Trophoblast cell (in vitro differentiated cells and primary cell): ENCODE results near the gene GPR173.

Experiments used
- DNase-seq, 2 donors: peaks; one replicate each; pipeline ENCODE4 v3.0.0-alpha.2; 2016
- H2AFZ ChIP-seq: 2 replicates; pipeline ENCODE4 v1.6.1; 2013; ENCODE audit warnings: low read length, moderate library complexity, mild to moderate bottlenecking; ENCODE audit not compliant: insufficient read depth, poor library complexity
- H2AK5ac ChIP-seq: 2 replicates; pipeline ENCODE4 v1.6.1; 2013; ENCODE audit warnings: mild to moderate bottlenecking, low read length
- H2BK120ac ChIP-seq: 2 replicates; pipeline ENCODE4 v1.6.1; 2013; ENCODE audit warnings: low read length, mild to moderate bottlenecking, moderate library complexity; ENCODE audit not compliant: insufficient read depth, poor library complexity
- H2BK12ac ChIP-seq: 2 replicates; pipeline ENCODE4 v1.6.1; 2013; ENCODE audit warnings: mild to moderate bottlenecking, low read length, moderate library complexity
- H2BK5ac ChIP-seq: 2 replicates; pipeline ENCODE4 v1.6.1; 2013; ENCODE audit warnings: low read length, low read depth, moderate library complexity, mild to moderate bottlenecking; ENCODE audit not compliant: poor library complexity
- H3K14ac ChIP-seq: 2 replicates; pipeline ENCODE4 v1.6.1; 2013; ENCODE audit warnings: mild to moderate bottlenecking, low read length
- H3K18ac ChIP-seq: 2 replicates; pipeline ENCODE4 v1.6.1; 2013; ENCODE audit warnings: mild to moderate bottlenecking, low read length
- H3K23ac ChIP-seq: 2 replicates; pipeline ENCODE4 v1.6.1; 2013; ENCODE audit warnings: low read length
- H3K27ac ChIP-seq: 2 replicates; pipeline ENCODE4 v1.5.1; 2013; ENCODE audit warnings: low read depth, mild to moderate bottlenecking, inconsistent platforms, low read length, moderate library complexity
- H3K27me3 ChIP-seq: 2 replicates; pipeline ENCODE4 v1.6.1; 2013; ENCODE audit warnings: inconsistent platforms, mild to moderate bottlenecking, low read length, moderate library complexity; ENCODE audit not compliant: insufficient read depth
- H3K36me3 ChIP-seq, 2 experiments: 1 replicate in 1 of 2; 2 replicates in 1 of 2; pipeline ENCODE4 v1.6.1; 2013; ENCODE audit warnings: low read length in 2 of 2, mild to moderate bottlenecking in 2 of 2, moderate library complexity in 1 of 2; ENCODE audit not compliant: insufficient read depth in 2 of 2, control insufficient read depth in 1 of 2
- H3K4ac ChIP-seq: 2 replicates; pipeline ENCODE4 v1.6.1; 2013; ENCODE audit warnings: low read depth, mild to moderate bottlenecking, low read length, moderate library complexity
- H3K4me1 ChIP-seq, 2 experiments: 1 replicate in 1 of 2; 2 replicates in 1 of 2; pipeline ENCODE4 v1.6.1; 2013; ENCODE audit warnings: low read length in 2 of 2, mild to moderate bottlenecking in 2 of 2, moderate library complexity in 1 of 2; ENCODE audit not compliant: insufficient read depth in 2 of 2, control insufficient read depth in 1 of 2
- H3K4me2 ChIP-seq: 2 replicates; pipeline ENCODE4 v1.6.1; 2013; ENCODE audit warnings: inconsistent platforms, mild to moderate bottlenecking, low read length, moderate library complexity
- H3K4me3 ChIP-seq: 2 replicates; pipeline ENCODE4 v1.5.1; 2013; ENCODE audit warnings: mild to moderate bottlenecking, low read depth, low read length, inconsistent platforms
- H3K79me1 ChIP-seq: one replicate; pipeline ENCODE4 v1.6.1; 2013; ENCODE audit warnings: low read length
- H3K79me2 ChIP-seq: 2 replicates; pipeline ENCODE4 v1.6.1; 2013; ENCODE audit warnings: low read length, mild to moderate bottlenecking; ENCODE audit not compliant: control insufficient read depth, insufficient read depth, poor library complexity
- H3K9ac ChIP-seq: 2 replicates; pipeline ENCODE4 v1.6.1; 2013; ENCODE audit warnings: mild to moderate bottlenecking, low read length
- H3K9me3 ChIP-seq: 2 replicates; pipeline ENCODE4 v1.6.1; 2013; ENCODE audit warnings: low read depth, mild to moderate bottlenecking, control low read depth, inconsistent platforms, low read length; ENCODE audit not compliant: insufficient read depth
- H4K12ac ChIP-seq: 2 replicates; pipeline ENCODE4 v1.6.1; 2013; ENCODE audit warnings: low read depth, mild to moderate bottlenecking, low read length, moderate library complexity
- H4K8ac ChIP-seq: 2 replicates; pipeline ENCODE4 v1.6.1; 2013; ENCODE audit warnings: low read depth, mild to moderate bottlenecking, low read length, moderate library complexity
- H4K91ac ChIP-seq: one replicate; pipeline ENCODE4 v1.6.1; 2013; ENCODE audit warnings: low read depth, mild to moderate bottlenecking, low read length, moderate library complexity
- WGBS: extraction: QIAGEN DNeasy Blood & Tissue Kit; methylation state at CpG from one replicate; pipeline ENCODE4 v1.1.7; 2013; ENCODE audit warnings: missing lambda C conversion rate; ENCODE audit not compliant: insufficient read length, insufficient coverage; ENCODE audit errors: extremely low coverage; 5-methylcytosine and 5-hydroxymethylcytosine counted together

GPR173 gene

DNA sequence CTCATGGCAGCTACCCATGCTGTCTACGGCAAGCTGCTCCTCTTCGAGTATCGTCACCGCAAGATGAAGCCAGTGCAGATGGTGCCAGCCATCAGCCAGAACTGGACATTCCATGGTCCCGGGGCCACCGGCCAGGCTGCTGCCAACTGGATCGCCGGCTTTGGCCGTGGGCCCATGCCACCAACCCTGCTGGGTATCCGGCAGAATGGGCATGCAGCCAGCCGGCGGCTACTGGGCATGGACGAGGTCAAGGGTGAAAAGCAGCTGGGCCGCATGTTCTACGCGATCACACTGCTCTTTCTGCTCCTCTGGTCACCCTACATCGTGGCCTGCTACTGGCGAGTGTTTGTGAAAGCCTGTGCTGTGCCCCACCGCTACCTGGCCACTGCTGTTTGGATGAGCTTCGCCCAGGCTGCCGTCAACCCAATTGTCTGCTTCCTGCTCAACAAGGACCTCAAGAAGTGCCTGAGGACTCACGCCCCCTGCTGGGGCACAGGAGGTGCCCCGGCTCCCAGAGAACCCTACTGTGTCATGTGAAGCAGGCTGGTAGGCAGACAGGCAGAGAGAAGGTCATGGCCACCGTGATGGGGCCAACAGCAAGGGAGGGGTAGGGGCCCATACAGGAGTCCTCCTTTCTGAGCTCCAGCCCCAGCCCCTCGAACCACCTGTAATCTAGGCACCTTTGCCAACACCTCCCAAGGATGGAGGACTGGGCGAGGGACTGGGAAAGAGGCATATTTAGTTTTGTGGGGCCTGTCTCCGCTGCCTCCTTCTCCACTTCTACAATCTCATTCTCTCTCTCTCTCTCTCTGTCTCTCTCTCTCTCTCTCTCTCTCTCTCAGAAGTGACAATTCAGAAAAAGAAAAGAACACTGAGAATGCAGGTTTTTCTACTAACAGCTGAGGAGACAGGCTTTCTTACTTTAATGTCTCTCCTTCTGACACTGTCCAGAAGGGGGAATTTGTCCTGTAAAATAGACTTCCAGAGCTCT, 28.9 kb downstream of the GPR173 start:
- H3K23ac ChIP-seq: no peak overlapping the region
- H3K14ac ChIP-seq: no peak overlapping the region
- no peak overlapping the region for H3K9ac ChIP-seq
- H3K27ac ChIP-seq: no peak overlapping the region
- H2AFZ ChIP-seq: no peak overlapping the region
- no peaks in the 10 kb centered on the region for H3K4me1 ChIP-seq
- WGBS: no CpG with 5 or more reads among the region's 27 CpGs
- no peak overlapping the region for H2BK120ac ChIP-seq
- no peak overlapping the region for H3K18ac ChIP-seq
- no peak overlapping the region for H3K4ac ChIP-seq
- no peaks in the 10 kb centered on the region for H3K27me3 ChIP-seq
- H2BK5ac ChIP-seq: no peak overlapping the region
- H3K79me2 ChIP-seq: peaks cover under 1% of the 10 kb centered on the region
- H3K4me2 ChIP-seq: no peak overlapping the region
- no peak overlapping the region for H2AK5ac ChIP-seq
- H4K8ac ChIP-seq: no peak overlapping the region
- H3K4me3 ChIP-seq: no peak overlapping the region
- H3K79me1 ChIP-seq: peaks cover 3% of the 10 kb centered on the region
- no peak overlapping the region for H4K12ac ChIP-seq
- H3K36me3 ChIP-seq: no peaks in the 10 kb centered on the region
- no peak for DNase-seq
- no peak overlapping the region for H2BK12ac ChIP-seq
- no peak overlapping the region for H4K91ac ChIP-seq
- no peaks in the 10 kb centered on the region for H3K9me3 ChIP-seq

GRCh38 chrX:53078943-53079342, 30.4 kb downstream of the GPR173 start:
- Histone ChIP-seq H2AFZ (no peak overlapping the region), H2AK5ac (no peak overlapping the region), H3K4me3 (no peak overlapping the region), H3K79me2 (peaks cover 3% of the 10 kb centered on the region), H3K23ac (no peak overlapping the region), H3K18ac (no peak overlapping the region), H3K36me3 (no peaks in the 10 kb centered on the region), H2BK12ac (no peak overlapping the region), H4K91ac (no peak overlapping the region), H3K79me1 (peaks cover 3% of the 10 kb centered on the region), H3K9ac (no peak overlapping the region), H4K12ac (no peak overlapping the region), H2BK5ac (no peak overlapping the region), H3K4me1 (peaks cover 0 to 3% of the 10 kb centered on the region in 2 experiments), H3K27ac (no peak overlapping the region), H2BK120ac (no peak overlapping the region), H3K14ac (no peak overlapping the region), H4K8ac (no peak overlapping the region), H3K9me3 (no peaks in the 10 kb centered on the region), H3K27me3 (no peaks in the 10 kb centered on the region), H3K4ac (no peak overlapping the region), H3K4me2 (no peak overlapping the region)
- no CpG with 5 or more reads among the region's 1 CpG for WGBS
- DNase-seq: no peak

DNA sequence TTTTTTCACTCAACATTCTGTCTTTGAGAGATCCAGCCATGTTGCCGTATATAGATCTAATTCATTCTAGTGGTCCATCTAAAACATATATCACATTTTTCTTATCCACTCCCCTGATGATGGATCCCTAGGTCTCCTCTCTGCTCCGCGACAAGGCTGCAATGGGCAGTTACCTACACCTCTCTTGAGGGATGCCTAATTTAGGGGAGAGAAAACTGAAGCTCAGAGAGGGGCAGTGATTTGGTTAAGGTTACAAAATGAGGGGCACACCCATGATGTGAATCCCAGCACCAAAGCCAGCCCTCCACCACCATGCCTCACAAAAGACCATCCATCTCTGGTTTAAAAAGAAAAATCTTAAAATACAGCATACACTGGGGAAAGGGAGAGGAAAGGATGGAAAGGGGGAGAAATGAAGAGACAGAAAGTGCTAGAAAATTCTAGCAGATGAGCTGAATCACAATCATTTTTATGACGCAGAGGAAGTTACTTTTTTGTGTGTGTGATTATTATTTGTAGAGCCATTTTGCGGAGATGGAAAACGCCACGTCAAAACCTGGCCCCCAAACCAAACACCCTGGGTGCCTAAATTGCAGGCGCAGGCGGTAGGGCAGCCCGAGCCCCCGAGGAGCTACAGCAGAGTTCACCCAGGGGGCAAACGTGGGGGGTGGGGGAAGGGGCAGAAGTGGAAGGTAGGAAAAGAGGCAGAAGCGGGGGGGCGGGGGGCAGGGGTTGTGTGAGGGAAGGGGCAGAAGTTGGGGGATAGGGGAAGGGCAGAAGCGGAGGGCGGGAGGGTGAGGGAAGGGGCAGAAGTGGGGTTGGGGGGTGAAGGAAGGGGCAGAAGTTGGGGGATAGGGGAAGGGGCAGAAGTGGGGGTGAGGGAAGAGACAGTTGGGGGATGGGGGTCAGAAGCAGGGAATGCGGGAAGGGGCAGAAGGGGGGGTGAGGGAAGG, 32.3 kb downstream of the GPR173 start:
- H2BK120ac ChIP-seq: no peak overlapping the region
- no peak overlapping the region for H3K23ac ChIP-seq
- no peaks in the 10 kb centered on the region for H3K9me3 ChIP-seq
- peaks cover 10 to 12% of the 10 kb centered on the region in 2 experiments for H3K36me3 ChIP-seq
- no peak overlapping the region for H2AFZ ChIP-seq
- peak overlapping the region; percentile 23 for H2BK12ac ChIP-seq
- no peak for DNase-seq
- no peak overlapping the region for H3K9ac ChIP-seq
- H2AK5ac ChIP-seq: no peak overlapping the region
- no peak overlapping the region for H3K4ac ChIP-seq
- no CpG with 5 or more reads among the region's 17 CpGs for WGBS
- no peak overlapping the region for H3K14ac ChIP-seq
- H3K4me1 ChIP-seq: peaks cover 0 to 3% of the 10 kb centered on the region in 2 experiments
- H3K4me2 ChIP-seq: no peak overlapping the region
- peaks cover 3% of the 10 kb centered on the region for H3K79me2 ChIP-seq
- H3K4me3 ChIP-seq: no peak overlapping the region
- no peak overlapping the region for H4K12ac ChIP-seq
- no peak overlapping the region for H3K18ac ChIP-seq
- H3K79me1 ChIP-seq: peaks cover 3% of the 10 kb centered on the region
- no peak overlapping the region for H4K8ac ChIP-seq
- no peak overlapping the region for H2BK5ac ChIP-seq
- no peak overlapping the region for H4K91ac ChIP-seq
- H3K27me3 ChIP-seq: no peaks in the 10 kb centered on the region
- no peak overlapping the region for H3K27ac ChIP-seq
